DOHH2 (cell line): ENCODE measurements around the gene RRP1B.

Experiments
- H3F3A ChIP-seq: fragments of 200-600 bp; sonication (generic), shearing (Covaris generic); 2 replicates; pipeline ENCODE4 v1.6.0; 2016; ENCODE audit warnings: antibody characterized with exemption, mild to moderate bottlenecking; ENCODE audit not compliant: control insufficient read depth, insufficient read depth
- H3K27ac ChIP-seq: fragments of 200-600 bp; sonication (generic); 2 replicates; pipeline ENCODE4 v1.5.1; 2014; ENCODE audit warnings: low read depth, mild to moderate bottlenecking, low read length, moderate library complexity
- H3K27me3 ChIP-seq: fragments of 200-600 bp; sonication (generic); 2 replicates; pipeline ENCODE4 v1.6.1; 2014; ENCODE audit warnings: mild to moderate bottlenecking, low read length, mixed read lengths; ENCODE audit not compliant: control insufficient read depth
- H3K36me3 ChIP-seq: fragments of 200-600 bp; sonication (generic); 2 replicates; pipeline ENCODE4 v1.6.1; 2014; ENCODE audit warnings: mild to moderate bottlenecking, low read length, moderate library complexity, mixed read lengths; ENCODE audit not compliant: control insufficient read depth
- H3K4me1 ChIP-seq: fragments of 200-600 bp; sonication (generic); 2 replicates; pipeline ENCODE4 v1.6.1; 2014; ENCODE audit warnings: mild to moderate bottlenecking, low read length, mixed read lengths; ENCODE audit not compliant: control insufficient read depth
- H3K4me2 ChIP-seq: fragments of 200-600 bp; sonication (generic); 2 replicates; pipeline ENCODE4 v1.6.0; 2014; ENCODE audit warnings: mild to moderate bottlenecking, low read length, moderate library complexity
- H3K4me3 ChIP-seq: fragments of 200-600 bp; sonication (generic); 2 replicates; pipeline ENCODE4 v1.5.1; 2014; ENCODE audit warnings: mild to moderate bottlenecking, low read length, mixed read lengths
- H3K79me2 ChIP-seq: fragments of 200-600 bp; sonication (generic); 2 replicates; pipeline ENCODE4 v1.6.1; 2014; ENCODE audit warnings: mild to moderate bottlenecking, low read length, mixed read lengths; ENCODE audit not compliant: control insufficient read depth
- H3K9me2 ChIP-seq: fragments of 200-600 bp; sonication (generic); replicated peaks from 2 replicates; pipeline ENCODE4 v1.6.1; 2014; ENCODE audit warnings: mild to moderate bottlenecking, low read length, mixed read lengths; ENCODE audit not compliant: control insufficient read depth
- H3K9me3 ChIP-seq: fragments of 200-600 bp; sonication (generic); 2 replicates; pipeline ENCODE4 v1.6.1; 2014; ENCODE audit warnings: antibody characterized with exemption, low read length, mixed read lengths; ENCODE audit not compliant: control insufficient read depth, insufficient read depth
- H4K20me1 ChIP-seq: fragments of 200-600 bp; sonication (generic); 2 replicates; pipeline ENCODE4 v1.6.0; 2014; ENCODE audit warnings: low read depth, mild to moderate bottlenecking, antibody characterized with exemption, low read length, moderate library complexity; ENCODE audit not compliant: control insufficient read depth, insufficient read depth
- CTCF ChIP-seq: fragments of 200-600 bp; sonication (generic); IDR thresholded peaks from one replicate; pipeline ENCODE4 v1.5.1; 2014; ENCODE audit warnings: antibody characterized with exemption, mild to moderate bottlenecking, low read depth, low read length; ENCODE audit not compliant: poor library complexity, severe bottlenecking
- EZH2phosphoT487 ChIP-seq: fragments of 200-600 bp; sonication (generic); IDR thresholded peaks from 2 replicates; pipeline ENCODE4 v1.6.1; 2017; ENCODE audit warnings: borderline replicate concordance, mild to moderate bottlenecking, antibody characterized with exemption, low read length, moderate library complexity, mixed read lengths

RRP1B gene

GRCh38 chr21:43703035-43703880 lies 43.9 kb downstream of the RRP1B start:
- Histone ChIP-seq H3K4me1 (no peaks in the 10 kb centered on the region), H3K36me3 (no peaks in the 10 kb centered on the region), H3K9me3 (no peaks in the 10 kb centered on the region), H3K4me2 (no peak overlapping the region), H4K20me1 (no peaks in the 10 kb centered on the region), H3K27me3 (peaks cover 9% of the 10 kb centered on the region; the same call in 1 of the 2 replicates), H3K27ac (no peak overlapping the region), H3K9me2 (no peaks in the 10 kb centered on the region), H3K4me3 (no peak overlapping the region), H3K79me2 (no peaks in the 10 kb centered on the region), H3F3A (no peaks in the 10 kb centered on the region)
- TF ChIP-seq EZH2phosphoT487 (no peak), CTCF (no peak)

GRCh38 chr21:43707462-43707861 lies 48.1 kb downstream of the RRP1B start:
- Histone ChIP-seq H3K36me3 (no peaks in the 10 kb centered on the region), H4K20me1 (no peaks in the 10 kb centered on the region), H3K27me3 (peaks cover 24% of the 10 kb centered on the region), H3K4me1 (no peaks in the 10 kb centered on the region), H3F3A (no peaks in the 10 kb centered on the region), H3K9me2 (no peaks in the 10 kb centered on the region), H3K9me3 (no peaks in the 10 kb centered on the region), H3K27ac (no peak overlapping the region), H3K4me3 (no peak overlapping the region), H3K79me2 (no peaks in the 10 kb centered on the region), H3K4me2 (no peak overlapping the region)
- no peak for TF ChIP-seq EZH2phosphoT487
- TF ChIP-seq CTCF, result no peak

GRCh38 chr21:43708745-43709381 lies 49.5 kb downstream of the RRP1B start:
- Histone ChIP-seq H3K9me2 (no peaks in the 10 kb centered on the region), H3K36me3 (no peaks in the 10 kb centered on the region), H3K4me3 (no peak overlapping the region), H3K27me3 (peaks cover 26% of the 10 kb centered on the region), H3K9me3 (no peaks in the 10 kb centered on the region), H4K20me1 (no peaks in the 10 kb centered on the region), H3K79me2 (no peaks in the 10 kb centered on the region), H3K4me2 (no peak overlapping the region), H3K27ac (no peak overlapping the region), H3K4me1 (no peaks in the 10 kb centered on the region), H3F3A (no peaks in the 10 kb centered on the region)
- TF ChIP-seq EZH2phosphoT487, result no peak
- no peak for TF ChIP-seq CTCF
